ENCODE measurements around the gene RBM20.

Gene RBM20

GRCh38 chr10:110772454-110773025, 128.4 kb downstream of the RBM20 start:
- no peak overlapping the region for H3K4me3 ChIP-seq (ENCODE audit: low read depth, low read length)
- no peaks in the 10 kb centered on the region for H3K9me3 ChIP-seq (ENCODE audit: control insufficient read depth, low read length)
- H2AFZ ChIP-seq: peak overlapping the region; percentile 49
- H3K9ac ChIP-seq: no peak overlapping the region
- TF ChIP-seq, protein P1, sequence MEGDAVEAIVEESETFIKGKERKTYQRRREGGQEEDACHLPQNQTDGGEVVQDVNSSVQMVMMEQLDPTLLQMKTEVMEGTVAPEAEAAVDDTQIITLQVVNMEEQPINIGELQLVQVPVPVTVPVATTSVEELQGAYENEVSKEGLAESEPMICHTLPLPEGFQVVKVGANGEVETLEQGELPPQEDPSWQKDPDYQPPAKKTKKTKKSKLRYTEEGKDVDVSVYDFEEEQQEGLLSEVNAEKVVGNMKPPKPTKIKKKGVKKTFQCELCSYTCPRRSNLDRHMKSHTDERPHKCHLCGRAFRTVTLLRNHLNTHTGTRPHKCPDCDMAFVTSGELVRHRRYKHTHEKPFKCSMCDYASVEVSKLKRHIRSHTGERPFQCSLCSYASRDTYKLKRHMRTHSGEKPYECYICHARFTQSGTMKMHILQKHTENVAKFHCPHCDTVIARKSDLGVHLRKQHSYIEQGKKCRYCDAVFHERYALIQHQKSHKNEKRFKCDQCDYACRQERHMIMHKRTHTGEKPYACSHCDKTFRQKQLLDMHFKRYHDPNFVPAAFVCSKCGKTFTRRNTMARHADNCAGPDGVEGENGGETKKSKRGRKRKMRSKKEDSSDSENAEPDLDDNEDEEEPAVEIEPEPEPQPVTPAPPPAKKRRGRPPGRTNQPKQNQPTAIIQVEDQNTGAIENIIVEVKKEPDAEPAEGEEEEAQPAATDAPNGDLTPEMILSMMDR (IDR thresholded peaks at IDR 0.05): no peak
- H3K4me1 ChIP-seq: peaks cover 3% of the 10 kb centered on the region
- no peak overlapping the region for H3K27ac ChIP-seq
- no peaks in the 10 kb centered on the region for H3K27me3 ChIP-seq (ENCODE audit: control insufficient read depth, insufficient read depth, low read length)
- no peak overlapping the region for H3K4me2 ChIP-seq (ENCODE audit: low read length)
- no peaks in the 10 kb centered on the region for H3K79me2 ChIP-seq
- H3K36me3 ChIP-seq (ENCODE audit: control insufficient read depth, insufficient read depth, low read length): no peaks in the 10 kb centered on the region

DNA sequence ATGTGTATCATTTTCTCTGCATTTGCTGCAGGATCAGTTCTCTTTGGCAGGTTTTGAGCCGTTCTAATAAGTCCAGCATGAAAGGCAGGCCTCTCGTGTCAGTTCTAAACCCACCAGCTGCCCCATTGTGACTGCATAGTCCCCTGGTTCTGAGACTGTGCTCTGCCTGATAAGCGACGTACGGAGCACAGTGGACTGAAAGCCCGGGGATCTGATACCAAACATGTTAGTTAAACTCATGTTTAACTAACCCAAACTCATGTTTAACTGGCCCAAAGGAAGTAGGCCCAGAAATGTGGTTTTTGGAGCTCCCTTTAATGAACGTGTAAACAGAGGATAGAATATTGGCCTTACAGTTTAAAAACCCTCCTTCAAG, 129.5 kb downstream of the RBM20 start:
- no peak overlapping the region for H2AFZ ChIP-seq
- H3K27ac ChIP-seq: no peak overlapping the region
- H3K9me3 ChIP-seq (ENCODE audit: control insufficient read depth, low read length): no peaks in the 10 kb centered on the region
- TF ChIP-seq, protein P1 (IDR thresholded peaks at IDR 0.05): no peak
- peaks cover 3% of the 10 kb centered on the region for H3K4me1 ChIP-seq
- no peak overlapping the region for H3K4me3 ChIP-seq (ENCODE audit: low read depth, low read length)
- H3K79me2 ChIP-seq: no peaks in the 10 kb centered on the region
- H3K4me2 ChIP-seq (ENCODE audit: low read length): no peak overlapping the region
- no peaks in the 10 kb centered on the region for H3K27me3 ChIP-seq (ENCODE audit: control insufficient read depth, insufficient read depth, low read length)
- no peak overlapping the region for H3K9ac ChIP-seq
- no peaks in the 10 kb centered on the region for H3K36me3 ChIP-seq (ENCODE audit: control insufficient read depth, insufficient read depth, low read length)

- no peaks in the 10 kb centered on the region for H3K27me3 ChIP-seq (ENCODE audit: control insufficient read depth, insufficient read depth, low read length)
- H3K4me1 ChIP-seq: peaks cover 3% of the 10 kb centered on the region
- no peak overlapping the region for H3K4me3 ChIP-seq (ENCODE audit: low read depth, low read length)
- no peaks in the 10 kb centered on the region for H3K79me2 ChIP-seq
- no peak overlapping the region for H3K9ac ChIP-seq
- no peak overlapping the region for H3K27ac ChIP-seq
- TF ChIP-seq, protein P1 (IDR thresholded peaks at IDR 0.05): no peak
- H3K36me3 ChIP-seq (ENCODE audit: control insufficient read depth, insufficient read depth, low read length): no peaks in the 10 kb centered on the region
- H3K4me2 ChIP-seq (ENCODE audit: low read length): no peak overlapping the region
- no peaks in the 10 kb centered on the region for H3K9me3 ChIP-seq (ENCODE audit: control insufficient read depth, low read length)
- H2AFZ ChIP-seq: no peak overlapping the region
Observed at GRCh38 chr10:110774069-110775019, 130.2 kb downstream of the RBM20 start.

GRCh38 chr10:110775020-110775375, 130.9 kb downstream of the RBM20 start:
- peaks cover 3% of the 10 kb centered on the region for H3K4me1 ChIP-seq
- no peak overlapping the region for H3K27ac ChIP-seq
- H3K4me3 ChIP-seq (ENCODE audit: low read depth, low read length): no peak overlapping the region
- no peak overlapping the region for H2AFZ ChIP-seq
- TF ChIP-seq, protein P1 (IDR thresholded peaks at IDR 0.05): no peak
- H3K4me2 ChIP-seq (ENCODE audit: low read length): no peak overlapping the region
- H3K9ac ChIP-seq: no peak overlapping the region
- no peaks in the 10 kb centered on the region for H3K27me3 ChIP-seq (ENCODE audit: control insufficient read depth, insufficient read depth, low read length)
- no peaks in the 10 kb centered on the region for H3K36me3 ChIP-seq (ENCODE audit: control insufficient read depth, insufficient read depth, low read length)
- H3K9me3 ChIP-seq (ENCODE audit: control insufficient read depth, low read length): no peaks in the 10 kb centered on the region
- H3K79me2 ChIP-seq: no peaks in the 10 kb centered on the region

Measured in parathyroid adenoma (tissue), 2 donors.